Fibroblast of the aortic adventitia (primary cell): Measurements from ENCODE around the gene FRAS1. TPM values are rescaled to one million over a fixed set of nuclear protein-coding genes. Genes with fewer than 3 reads are reported as not detected.

Experiments
- DNase-seq: peaks from one replicate; pipeline ENCODE4 v3.0.0-alpha.2; 2010; ENCODE audit warnings: low read depth
- H3K4me3 ChIP-seq: 2 replicates; pipeline ENCODE4 v1.5.1; 2011; ENCODE audit warnings: low read depth, mild to moderate bottlenecking, control low read depth, low read length, moderate library complexity
- total RNA-seq: library from RNA; depleted of rRNA; stranded (reverse); fragments of >200 nt; gene quantifications from 2 replicates; pipeline ENCODE4 v1.2.3, GENCODE V29; 2012; ENCODE audit warnings: low replicate concordance
- TF ChIP-seq, protein P1 (sequence below): IDR thresholded peaks from 2 replicates; pipeline ENCODE4 v1.5.1; 2011; ENCODE audit warnings: mild to moderate bottlenecking, low read length, control low read depth, inconsistent platforms; ENCODE audit not compliant: insufficient read depth

The FRAS1 gene
- total RNA-seq, 1 donor = 1.9 TPM

DNA sequence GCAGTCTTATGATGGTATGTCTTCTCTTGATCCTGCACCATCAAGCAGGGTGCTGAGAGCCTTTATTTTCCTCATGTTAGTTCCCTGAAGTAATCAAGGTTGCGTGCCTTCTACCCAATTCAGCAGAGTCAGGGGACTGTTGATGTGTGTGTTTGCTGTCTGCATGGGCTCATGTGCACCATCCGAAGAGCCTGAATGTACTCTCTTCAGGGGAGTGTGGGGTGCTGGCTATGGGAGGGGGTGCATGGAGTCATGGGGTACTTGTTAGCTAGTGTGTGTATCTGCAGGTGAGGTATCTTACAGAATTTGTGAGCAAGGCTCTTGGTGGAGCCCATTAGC is 340.1 kb downstream of the FRAS1 start:
- DNase-seq = no peak
- TF ChIP-seq, protein P1, sequence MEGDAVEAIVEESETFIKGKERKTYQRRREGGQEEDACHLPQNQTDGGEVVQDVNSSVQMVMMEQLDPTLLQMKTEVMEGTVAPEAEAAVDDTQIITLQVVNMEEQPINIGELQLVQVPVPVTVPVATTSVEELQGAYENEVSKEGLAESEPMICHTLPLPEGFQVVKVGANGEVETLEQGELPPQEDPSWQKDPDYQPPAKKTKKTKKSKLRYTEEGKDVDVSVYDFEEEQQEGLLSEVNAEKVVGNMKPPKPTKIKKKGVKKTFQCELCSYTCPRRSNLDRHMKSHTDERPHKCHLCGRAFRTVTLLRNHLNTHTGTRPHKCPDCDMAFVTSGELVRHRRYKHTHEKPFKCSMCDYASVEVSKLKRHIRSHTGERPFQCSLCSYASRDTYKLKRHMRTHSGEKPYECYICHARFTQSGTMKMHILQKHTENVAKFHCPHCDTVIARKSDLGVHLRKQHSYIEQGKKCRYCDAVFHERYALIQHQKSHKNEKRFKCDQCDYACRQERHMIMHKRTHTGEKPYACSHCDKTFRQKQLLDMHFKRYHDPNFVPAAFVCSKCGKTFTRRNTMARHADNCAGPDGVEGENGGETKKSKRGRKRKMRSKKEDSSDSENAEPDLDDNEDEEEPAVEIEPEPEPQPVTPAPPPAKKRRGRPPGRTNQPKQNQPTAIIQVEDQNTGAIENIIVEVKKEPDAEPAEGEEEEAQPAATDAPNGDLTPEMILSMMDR = no peak
- H3K4me3 ChIP-seq = no peak overlapping the region

DNA sequence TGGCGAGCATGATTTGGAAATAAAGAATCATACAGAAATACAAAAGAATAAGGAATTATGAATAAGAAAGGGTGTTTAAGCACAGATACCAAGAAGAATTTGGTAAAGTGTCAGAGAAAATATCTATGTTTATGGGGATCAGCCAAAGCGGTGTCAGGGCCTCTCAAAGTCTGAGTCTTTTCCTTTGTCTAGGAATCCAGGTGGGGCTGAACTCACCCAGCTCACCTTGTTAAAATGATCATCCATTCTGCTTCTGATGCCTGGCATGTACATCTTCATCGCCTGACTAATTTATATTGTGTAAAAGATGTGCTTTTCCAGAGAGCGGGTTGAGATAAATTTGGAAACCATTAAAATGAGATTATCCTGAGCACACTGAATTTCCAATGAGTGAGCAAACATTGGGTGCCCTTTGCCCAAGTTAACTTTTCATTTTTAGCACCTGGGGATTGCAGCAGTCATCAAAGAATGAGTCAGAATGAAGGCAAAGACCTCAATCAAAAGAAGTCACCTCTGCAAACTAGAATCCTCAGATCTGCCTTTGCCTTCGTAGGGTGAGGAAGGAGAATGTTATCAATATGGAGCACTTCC is 352.6 kb downstream of the FRAS1 start:
- TF ChIP-seq, protein P1 = no peak
- H3K4me3 ChIP-seq = no peak overlapping the region

GRCh38 chr4:78410225-78410624 is 353.1 kb downstream of the FRAS1 start:
- TF ChIP-seq, protein P1 = no peak
- no peak for DNase-seq
- H3K4me3 ChIP-seq = no peak overlapping the region

More for the DNA sequence above, 352.6 kb downstream of the FRAS1 start:
- no peak for DNase-seq

- H3K4me3 ChIP-seq = no peak overlapping the region
- TF ChIP-seq, protein P1 = no peak
Observed at GRCh38 chr4:78410676-78411075, 353.6 kb downstream of the FRAS1 start.

DNA sequence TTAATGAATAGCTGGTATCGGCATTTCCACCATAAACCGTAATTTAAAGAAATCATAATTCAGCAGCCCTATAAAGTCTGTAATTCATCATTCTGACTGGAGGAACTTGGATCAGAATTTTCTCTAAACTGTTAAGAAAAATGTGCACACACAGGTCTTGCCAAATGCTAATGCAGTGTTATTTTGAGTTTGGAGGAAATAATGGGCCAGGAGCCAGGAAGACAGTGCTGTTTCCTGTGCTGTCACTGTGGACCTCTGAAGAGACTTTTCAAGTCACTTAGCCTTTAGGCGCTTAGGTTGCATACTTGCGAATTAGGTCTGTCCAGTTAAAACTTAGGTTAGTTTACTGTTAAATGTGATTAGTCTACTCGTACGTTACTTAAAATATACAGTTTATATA is 357.0 kb downstream of the FRAS1 start:
- no peak for DNase-seq
- H3K4me3 ChIP-seq = no peak overlapping the region
- TF ChIP-seq, protein P1 = no peak

More at GRCh38 chr4:78410676-78411075, 353.6 kb downstream of the FRAS1 start:
- no peak for DNase-seq

GRCh38 chr4:78417603-78418002 is 360.5 kb downstream of the FRAS1 start:
- no peak for DNase-seq

More at GRCh38 chr4:78417603-78418002, 360.5 kb downstream of the FRAS1 start:
- TF ChIP-seq, protein P1 = no peak
- no peak overlapping the region for H3K4me3 ChIP-seq
